GM20000 (cell line): ENCODE measurements around the gene IFNL4.

Experiments used
- DNase-seq: peaks from one replicate; pipeline ENCODE4 v3.0.0; 2012; ENCODE audit warnings: low spot score
- TF ChIP-seq, protein P1 (sequence below): IDR thresholded peaks from 2 replicates; pipeline ENCODE4 v1.5.1; 2012; ENCODE audit warnings: mild to moderate bottlenecking, control low read depth; ENCODE audit errors: extremely low read depth, missing control alignments

Gene IFNL4

DNA sequence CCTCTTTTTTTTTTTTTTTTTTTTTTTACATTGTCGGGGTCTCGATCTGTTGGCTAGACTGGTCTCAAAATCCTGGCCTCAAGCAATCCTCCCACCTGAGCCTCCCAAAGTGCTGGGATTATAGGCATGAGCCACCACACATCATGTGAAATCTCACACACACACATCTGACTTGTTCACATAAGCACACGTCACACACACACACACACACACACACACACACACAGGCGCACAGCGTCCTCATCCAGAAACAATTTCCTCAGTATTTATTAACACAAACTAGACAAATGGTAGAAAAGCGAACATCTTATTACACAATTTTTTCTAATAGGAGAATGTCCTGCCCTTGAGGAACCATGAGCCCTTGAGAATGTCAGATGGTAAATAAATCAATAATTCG, 39.5 kb downstream of the IFNL4 start:
- TF ChIP-seq, protein P1, sequence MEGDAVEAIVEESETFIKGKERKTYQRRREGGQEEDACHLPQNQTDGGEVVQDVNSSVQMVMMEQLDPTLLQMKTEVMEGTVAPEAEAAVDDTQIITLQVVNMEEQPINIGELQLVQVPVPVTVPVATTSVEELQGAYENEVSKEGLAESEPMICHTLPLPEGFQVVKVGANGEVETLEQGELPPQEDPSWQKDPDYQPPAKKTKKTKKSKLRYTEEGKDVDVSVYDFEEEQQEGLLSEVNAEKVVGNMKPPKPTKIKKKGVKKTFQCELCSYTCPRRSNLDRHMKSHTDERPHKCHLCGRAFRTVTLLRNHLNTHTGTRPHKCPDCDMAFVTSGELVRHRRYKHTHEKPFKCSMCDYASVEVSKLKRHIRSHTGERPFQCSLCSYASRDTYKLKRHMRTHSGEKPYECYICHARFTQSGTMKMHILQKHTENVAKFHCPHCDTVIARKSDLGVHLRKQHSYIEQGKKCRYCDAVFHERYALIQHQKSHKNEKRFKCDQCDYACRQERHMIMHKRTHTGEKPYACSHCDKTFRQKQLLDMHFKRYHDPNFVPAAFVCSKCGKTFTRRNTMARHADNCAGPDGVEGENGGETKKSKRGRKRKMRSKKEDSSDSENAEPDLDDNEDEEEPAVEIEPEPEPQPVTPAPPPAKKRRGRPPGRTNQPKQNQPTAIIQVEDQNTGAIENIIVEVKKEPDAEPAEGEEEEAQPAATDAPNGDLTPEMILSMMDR: no peak
- no peak for DNase-seq

DNA sequence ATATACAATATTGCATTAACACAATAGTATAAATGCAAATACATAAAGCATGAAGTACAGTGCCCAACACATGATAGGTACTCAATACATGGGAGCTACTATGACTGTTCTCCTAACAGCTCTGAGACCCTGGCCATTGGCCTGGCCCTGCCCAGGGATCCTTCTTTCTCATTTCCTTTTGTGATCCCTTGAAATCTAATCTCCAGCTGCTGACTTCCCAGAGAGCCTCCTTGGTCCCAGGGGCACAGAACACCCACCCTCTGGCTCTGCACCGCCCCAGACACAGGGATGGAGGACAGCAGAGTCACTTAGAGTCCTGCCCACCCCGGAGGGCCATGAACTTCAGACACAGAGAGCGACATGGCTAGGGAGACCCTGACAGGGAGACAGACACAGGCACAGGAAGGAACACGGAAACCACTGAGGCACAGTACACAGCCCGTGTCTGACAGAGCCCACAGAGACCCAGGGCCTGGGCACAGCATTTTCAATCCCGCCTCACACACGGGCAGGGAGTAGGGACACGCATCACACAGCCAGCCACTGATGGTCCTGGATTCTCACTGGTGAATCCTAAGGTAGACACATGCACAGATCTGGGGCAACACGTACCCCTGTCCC, 40.4 kb downstream of the IFNL4 start:
- TF ChIP-seq, protein P1: no peak
- no peak for DNase-seq

DNA sequence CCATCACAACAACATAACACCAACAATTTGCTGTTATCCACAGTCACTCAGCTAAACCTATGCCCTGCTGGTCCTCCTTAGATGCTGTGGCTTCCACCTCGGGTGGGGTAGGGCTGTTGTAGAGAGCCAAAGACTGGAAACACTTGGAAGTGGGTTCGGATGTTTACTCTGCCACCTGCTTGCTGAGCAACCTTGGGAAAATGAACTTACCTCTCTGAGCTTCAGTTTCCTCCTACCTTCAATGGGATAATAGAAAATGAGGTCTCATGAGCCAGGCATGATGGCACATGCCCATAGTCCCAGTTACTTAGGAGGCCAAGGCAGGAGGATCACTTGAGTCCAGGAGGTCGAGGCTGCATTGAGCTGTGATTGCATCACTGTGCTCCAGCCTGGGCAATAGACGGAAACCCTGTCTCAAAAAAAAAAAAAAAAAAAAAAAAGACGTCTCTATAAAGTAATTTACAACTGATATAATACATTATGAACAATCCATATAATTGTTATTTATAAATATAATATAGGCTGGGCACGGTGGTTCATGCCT, 41.3 kb downstream of the IFNL4 start:
- TF ChIP-seq, protein P1: no peak
- DNase-seq: no peak

DNA sequence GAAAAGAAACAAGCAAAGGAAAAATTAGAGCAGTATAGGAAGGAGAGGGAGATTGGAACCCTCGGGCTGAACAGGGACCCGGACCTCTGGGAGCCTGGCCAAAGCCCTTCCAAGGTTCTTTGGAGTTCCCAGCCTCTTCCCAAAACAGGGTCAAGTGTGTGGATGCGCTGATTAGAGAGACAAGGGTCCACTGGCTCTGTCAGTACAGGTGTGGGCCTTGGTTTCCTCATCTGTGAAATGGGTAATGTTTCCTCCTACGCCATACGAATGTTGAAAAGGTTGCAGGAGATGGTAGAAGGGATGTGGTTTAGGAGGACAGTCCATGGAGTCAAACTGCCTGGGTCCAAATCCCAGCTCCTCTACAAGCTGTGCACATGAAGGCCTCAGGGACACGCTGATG, 42.5 kb downstream of the IFNL4 start:
- TF ChIP-seq, protein P1: no peak
- DNase-seq: no peak

DNA sequence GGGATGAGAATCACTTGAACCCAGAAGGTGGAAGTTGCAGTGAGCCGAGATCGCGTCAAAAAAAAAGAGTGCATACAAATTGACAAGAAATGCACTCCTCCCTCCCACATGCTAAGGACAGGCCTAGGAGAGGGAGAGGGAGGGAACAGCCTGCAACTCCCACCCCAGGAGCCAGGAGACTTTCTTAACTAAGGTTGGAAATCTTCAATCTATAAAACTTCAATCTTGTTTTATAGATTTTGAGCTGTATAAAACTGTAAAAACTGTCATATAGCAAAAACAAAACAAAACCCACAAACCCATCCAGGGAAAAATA, 43.2 kb downstream of the IFNL4 start:
- TF ChIP-seq, protein P1: no peak
- DNase-seq: no peak

DNA sequence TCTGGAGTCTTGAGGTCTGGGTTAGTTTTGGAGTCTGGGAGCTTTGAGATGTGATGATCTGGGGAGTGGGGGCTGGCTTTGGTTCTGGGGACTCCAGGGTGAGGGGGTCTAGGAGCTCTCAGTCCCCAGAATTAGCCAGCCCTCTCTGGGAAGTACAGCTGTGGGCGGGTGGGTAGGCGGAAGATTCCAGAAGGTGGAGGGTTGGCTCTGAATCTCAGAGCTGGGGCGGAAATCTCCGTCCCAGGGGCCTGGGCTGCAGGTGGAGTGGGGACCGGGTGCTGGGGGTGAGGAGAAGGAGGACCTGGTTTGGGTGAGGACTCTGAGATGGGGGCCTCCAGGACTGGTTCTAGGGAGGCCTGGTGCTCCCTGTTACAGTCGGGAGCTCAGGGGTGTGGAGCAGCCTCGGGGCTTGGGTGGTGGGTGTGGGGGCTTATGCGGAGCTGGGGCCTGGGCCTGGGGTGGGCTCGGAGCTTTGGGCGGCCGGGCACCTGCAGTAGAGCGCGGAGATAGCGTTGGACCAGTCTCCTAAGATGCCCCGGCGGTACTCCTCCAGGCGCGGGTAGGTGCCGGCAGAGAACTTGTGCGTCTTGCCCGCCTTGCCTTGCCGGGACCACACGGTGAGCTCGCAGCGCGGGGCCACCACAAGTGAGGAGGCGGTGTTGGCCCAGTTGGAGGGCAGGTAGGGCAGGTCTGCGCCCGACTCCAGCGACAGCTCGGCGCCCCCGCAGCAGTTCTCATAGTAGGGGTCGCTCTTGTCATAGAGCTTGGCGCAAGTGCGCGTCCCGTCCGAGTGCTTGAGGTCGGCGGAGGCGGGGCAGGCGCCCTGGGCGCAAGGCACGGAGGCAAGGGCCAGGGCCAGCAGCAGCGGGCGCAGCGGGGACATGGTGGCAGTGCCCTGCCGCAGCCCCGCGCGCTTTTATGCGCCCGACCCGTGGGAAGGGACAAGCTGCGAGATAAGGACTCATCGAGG, 45.0 kb downstream of the IFNL4 start, which contains the start of gene SYCN:
Gene SYCN (minus strand): TSS at position 892 of the 970 bp plus-strand sequence. CDS start 9 bp downstream, at position 883.
- DNase-seq: no peak

DNA sequence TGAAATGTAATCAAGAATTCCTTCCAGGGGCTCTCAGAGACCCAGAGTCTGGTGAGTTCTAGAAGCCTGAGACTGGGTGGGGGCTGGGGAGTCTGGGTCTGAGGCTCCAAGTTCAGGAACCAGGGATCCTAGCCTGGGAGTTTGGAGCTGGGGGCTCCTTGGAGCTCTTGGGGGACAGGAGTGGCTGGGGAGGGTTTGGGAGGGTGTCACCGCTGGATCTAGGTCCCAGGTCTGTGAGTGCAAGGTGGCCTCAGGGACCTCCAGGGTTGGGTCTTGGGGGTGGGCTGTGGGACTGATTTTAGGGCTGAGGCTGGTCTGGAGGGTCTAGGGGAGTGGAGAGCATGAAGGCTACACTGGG, 45.7 kb downstream of the IFNL4 start:
- TF ChIP-seq, protein P1: no peak

More for the DNA sequence above, 45.0 kb downstream of the IFNL4 start, which contains the start of gene SYCN:
- TF ChIP-seq, protein P1: no peak

More for the DNA sequence above, 45.7 kb downstream of the IFNL4 start:
- peak; percentile 25 for DNase-seq
